ENCODE data around the gene TEKTIP1. TPM values are rescaled to one million over a fixed set of nuclear protein-coding genes. Genes with fewer than 3 reads are reported as not detected.

TEKTIP1 gene
- polyA plus RNA-seq, 1 donor from 2014 or later, result not detected

GRCh38 chr19:3538258-3538929 is 580 bp upstream of the TEKTIP1 start:
- Histone ChIP-seq H3K27ac (ENCODE audit: low read length) (no peak overlapping the region), H3K9me3 (ENCODE audit: low read length) (no peaks in the 10 kb centered on the region)

GRCh38 chr19:3539756-3540118 is 763 bp downstream of the TEKTIP1 start:
- TF ChIP-seq EP300 (conservative IDR thresholded peaks at IDR 0.05; ENCODE audit: poor library complexity, severe bottlenecking) (no peak), MXI1 (conservative IDR thresholded peaks at IDR 0.05; ENCODE audit: poor library complexity, severe bottlenecking) (no peak), TAF1 (IDR thresholded peaks at IDR 0.05; ENCODE audit: low read depth) (no peak), SMC3 (conservative IDR thresholded peaks at IDR 0.05; ENCODE audit: poor library complexity) (no peak)
- H3K9me2 ChIP-seq (ENCODE audit: insufficient read depth, low read length), result no peaks in the 10 kb centered on the region
- no peak overlapping the region for H2AFZ ChIP-seq (ENCODE audit: low read depth, low read length)
- H3K36me3 ChIP-seq (ENCODE audit: insufficient read depth, low read length), result no peaks in the 10 kb centered on the region
- H3K79me2 ChIP-seq (replicated peaks; ENCODE audit: insufficient read depth, low read length), result no peaks in the 10 kb centered on the region
- no peak overlapping the region for H3K27ac ChIP-seq (ENCODE audit: low read length)
- no peaks in the 10 kb centered on the region for H3K27me3 ChIP-seq (ENCODE audit: insufficient read depth, low read depth, low read length)
- no peak overlapping the region for H3K9ac ChIP-seq (ENCODE audit: low read length)
- H3K4me3 ChIP-seq (ENCODE audit: low read length), result no peak overlapping the region
- H4K20me1 ChIP-seq (ENCODE audit: insufficient read depth), result no peaks in the 10 kb centered on the region
- no peaks in the 10 kb centered on the region for H3K9me3 ChIP-seq (ENCODE audit: low read length)
- no peak overlapping the region for H3K4me2 ChIP-seq (ENCODE audit: low read length)
- H3F3A ChIP-seq (ENCODE audit: insufficient read depth, low read length, poor library complexity, severe bottlenecking), result no peaks in the 10 kb centered on the region

More at GRCh38 chr19:3538258-3538929, 580 bp upstream of the TEKTIP1 start:
- TF ChIP-seq EP300 (conservative IDR thresholded peaks at IDR 0.05; ENCODE audit: poor library complexity, severe bottlenecking) (no peak), SMC3 (conservative IDR thresholded peaks at IDR 0.05; ENCODE audit: poor library complexity) (no peak), POLR2AphosphoS5 (IDR thresholded peaks at IDR 0.05) (no peak), CTCF (IDR thresholded peaks at IDR 0.05; ENCODE audit: poor library complexity, severe bottlenecking) (no peak), EZH2 (IDR thresholded peaks at IDR 0.05; ENCODE audit: borderline replicate concordance, insufficient read depth, low read length, poor library complexity, severe bottlenecking) (no peak), RAD21 (conservative IDR thresholded peaks at IDR 0.05) (no peak), REST (IDR thresholded peaks at IDR 0.05; ENCODE audit: borderline replicate concordance) (no peak)
- H2AFZ ChIP-seq (ENCODE audit: low read depth, low read length), result no peak overlapping the region
- H3F3A ChIP-seq (ENCODE audit: insufficient read depth, low read length, poor library complexity, severe bottlenecking), result no peaks in the 10 kb centered on the region
- H3K79me2 ChIP-seq (replicated peaks; ENCODE audit: insufficient read depth, low read length), result no peaks in the 10 kb centered on the region
- H3K36me3 ChIP-seq (ENCODE audit: insufficient read depth, low read length), result no peaks in the 10 kb centered on the region
- no peak overlapping the region for H3K4me2 ChIP-seq (ENCODE audit: low read length)
- no peak overlapping the region for H3K9ac ChIP-seq (ENCODE audit: low read length)
- H4K20me1 ChIP-seq (ENCODE audit: insufficient read depth), result no peaks in the 10 kb centered on the region
- H3K27me3 ChIP-seq (ENCODE audit: insufficient read depth, low read depth, low read length), result no peaks in the 10 kb centered on the region
- no peaks in the 10 kb centered on the region for H3K9me2 ChIP-seq (ENCODE audit: insufficient read depth, low read length)
- no peak overlapping the region for H3K4me3 ChIP-seq (ENCODE audit: low read length)

Data from neural cell (in vitro differentiated cells).